GM06990 (cell line): Measurements from ENCODE around the gene MGMT.

ENCODE experiments used
- DNase-seq: peaks from one replicate; pipeline ENCODE4 v3.0.0-alpha.2; 2011; ENCODE audit not compliant: insufficient read length; ENCODE audit errors: extremely low read depth
- H3K27me3 ChIP-seq: replicated peaks from 2 replicates; pipeline ENCODE4 v1.6.0; 2011; ENCODE audit warnings: low read length; ENCODE audit not compliant: control insufficient read depth, insufficient read depth
- H3K36me3 ChIP-seq: 2 replicates; pipeline ENCODE4 v1.5.1; 2011; ENCODE audit warnings: low read length; ENCODE audit not compliant: control insufficient read depth, insufficient read depth
- H3K4me3 ChIP-seq: replicated peaks from 2 replicates; pipeline ENCODE4 v1.5.1; 2011; ENCODE audit warnings: low read depth, mild to moderate bottlenecking, control low read depth, low read length
- TF ChIP-seq, protein P1 (sequence below): IDR thresholded peaks from 2 replicates; pipeline ENCODE4 v1.5.1; 2011; ENCODE audit warnings: low read length, control low read depth, mild to moderate bottlenecking, inconsistent platforms; ENCODE audit not compliant: insufficient read depth, poor library complexity, severe bottlenecking

Gene MGMT

DNA sequence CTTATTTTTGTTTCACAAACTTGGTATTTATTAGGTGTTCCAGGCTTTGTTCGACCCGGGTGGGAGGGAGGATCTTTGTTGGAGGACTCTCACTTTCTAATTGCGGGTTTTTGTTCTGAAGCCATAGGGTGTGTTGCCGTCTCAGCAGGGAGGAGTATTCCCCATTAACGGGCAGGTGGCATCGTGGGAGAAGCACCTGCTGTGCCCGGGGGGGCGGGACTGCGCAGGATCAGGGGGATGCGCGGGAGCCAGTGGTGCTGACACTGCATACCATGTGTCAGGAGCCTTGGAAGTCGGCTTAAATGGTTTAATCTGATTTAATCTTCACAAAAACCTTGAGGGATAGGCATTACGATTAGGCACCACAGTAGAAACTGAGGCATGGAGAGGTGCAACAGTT is 113.0 kb downstream of the MGMT start:
- DNase-seq: no peak
- TF ChIP-seq, protein P1, sequence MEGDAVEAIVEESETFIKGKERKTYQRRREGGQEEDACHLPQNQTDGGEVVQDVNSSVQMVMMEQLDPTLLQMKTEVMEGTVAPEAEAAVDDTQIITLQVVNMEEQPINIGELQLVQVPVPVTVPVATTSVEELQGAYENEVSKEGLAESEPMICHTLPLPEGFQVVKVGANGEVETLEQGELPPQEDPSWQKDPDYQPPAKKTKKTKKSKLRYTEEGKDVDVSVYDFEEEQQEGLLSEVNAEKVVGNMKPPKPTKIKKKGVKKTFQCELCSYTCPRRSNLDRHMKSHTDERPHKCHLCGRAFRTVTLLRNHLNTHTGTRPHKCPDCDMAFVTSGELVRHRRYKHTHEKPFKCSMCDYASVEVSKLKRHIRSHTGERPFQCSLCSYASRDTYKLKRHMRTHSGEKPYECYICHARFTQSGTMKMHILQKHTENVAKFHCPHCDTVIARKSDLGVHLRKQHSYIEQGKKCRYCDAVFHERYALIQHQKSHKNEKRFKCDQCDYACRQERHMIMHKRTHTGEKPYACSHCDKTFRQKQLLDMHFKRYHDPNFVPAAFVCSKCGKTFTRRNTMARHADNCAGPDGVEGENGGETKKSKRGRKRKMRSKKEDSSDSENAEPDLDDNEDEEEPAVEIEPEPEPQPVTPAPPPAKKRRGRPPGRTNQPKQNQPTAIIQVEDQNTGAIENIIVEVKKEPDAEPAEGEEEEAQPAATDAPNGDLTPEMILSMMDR: no peak
- Histone ChIP-seq H3K36me3 (no peaks in the 10 kb centered on the region), H3K27me3 (no peaks in the 10 kb centered on the region), H3K4me3 (no peak overlapping the region)

DNA sequence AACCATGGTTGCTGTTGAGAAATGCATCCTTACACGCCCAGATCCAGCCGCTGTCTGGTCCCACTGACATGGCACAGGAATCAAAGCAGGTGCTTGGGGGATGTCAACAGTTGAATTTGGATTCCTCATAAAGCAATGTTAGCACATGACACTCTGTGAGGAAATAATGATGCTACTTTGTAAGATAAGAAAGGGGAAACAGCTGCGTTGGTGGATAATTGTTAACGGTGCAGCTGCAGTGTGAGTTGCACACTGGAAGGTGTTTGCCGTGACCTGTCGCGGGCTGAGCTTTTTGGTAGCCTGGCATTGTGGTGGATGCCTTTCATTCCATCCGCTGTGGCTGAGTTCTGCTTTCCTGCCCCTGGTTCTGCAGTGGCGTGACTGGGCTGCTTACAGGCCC is 113.9 kb downstream of the MGMT start:
- Histone ChIP-seq H3K36me3 (no peaks in the 10 kb centered on the region), H3K27me3 (no peaks in the 10 kb centered on the region), H3K4me3 (no peak overlapping the region)
- no peak for DNase-seq
- TF ChIP-seq, protein P1: no peak

DNA sequence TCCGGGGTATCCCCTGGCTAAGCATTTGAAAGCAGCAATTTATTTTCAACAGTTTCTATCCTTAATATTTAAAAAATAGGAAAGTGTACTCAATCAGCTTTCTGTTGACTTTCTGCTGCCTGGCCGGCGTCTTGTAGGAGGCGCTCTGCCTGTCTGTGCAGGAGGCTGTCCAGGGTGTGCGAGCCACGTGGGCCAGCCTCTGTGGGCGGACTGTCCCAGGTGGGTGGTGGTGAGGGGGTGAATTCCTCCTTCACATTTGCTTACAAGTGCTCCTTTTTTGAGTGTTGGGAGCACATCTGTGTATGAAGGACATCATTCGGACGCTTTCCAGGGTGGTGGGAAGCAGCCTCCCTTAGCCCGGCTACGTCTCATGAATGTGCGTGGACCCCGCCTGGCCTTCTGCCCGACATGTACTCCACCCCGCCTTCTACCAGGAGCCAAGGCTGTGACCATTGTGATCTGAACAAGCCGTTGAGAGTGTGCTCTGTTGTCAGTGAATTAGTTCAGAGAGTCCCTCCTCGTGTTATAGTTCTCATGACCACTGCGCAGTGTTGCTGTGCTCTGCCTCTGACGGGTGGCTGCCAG is 114.9 kb downstream of the MGMT start:
- H3K27me3 ChIP-seq: no peaks in the 10 kb centered on the region
- no peak overlapping the region for H3K4me3 ChIP-seq
- DNase-seq: no peak
- no peaks in the 10 kb centered on the region for H3K36me3 ChIP-seq
- TF ChIP-seq, protein P1: no peak

DNA sequence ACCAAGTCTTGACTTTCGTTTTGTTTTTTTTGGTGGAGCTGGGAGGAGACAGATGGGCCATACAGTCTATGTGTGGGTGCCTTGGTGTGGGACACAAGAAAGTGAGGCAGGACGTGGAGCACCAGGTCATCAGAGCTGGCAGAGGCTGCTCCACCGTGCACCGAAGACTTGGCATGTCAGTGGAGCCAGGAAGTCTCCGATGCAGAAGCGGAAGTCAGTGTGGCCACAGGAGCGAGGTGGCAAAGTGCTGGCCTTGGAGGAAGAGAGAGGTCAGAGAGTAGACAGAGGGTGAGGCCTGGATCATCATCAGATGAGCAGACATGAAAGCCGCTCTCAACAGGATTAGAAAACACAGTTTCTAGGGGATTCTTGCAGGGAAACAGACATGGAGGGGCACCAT is 116.8 kb downstream of the MGMT start:
- TF ChIP-seq, protein P1: no peak
- H3K27me3 ChIP-seq: no peaks in the 10 kb centered on the region
- H3K4me3 ChIP-seq: no peak overlapping the region
- H3K36me3 ChIP-seq: no peaks in the 10 kb centered on the region
- no peak for DNase-seq

DNA sequence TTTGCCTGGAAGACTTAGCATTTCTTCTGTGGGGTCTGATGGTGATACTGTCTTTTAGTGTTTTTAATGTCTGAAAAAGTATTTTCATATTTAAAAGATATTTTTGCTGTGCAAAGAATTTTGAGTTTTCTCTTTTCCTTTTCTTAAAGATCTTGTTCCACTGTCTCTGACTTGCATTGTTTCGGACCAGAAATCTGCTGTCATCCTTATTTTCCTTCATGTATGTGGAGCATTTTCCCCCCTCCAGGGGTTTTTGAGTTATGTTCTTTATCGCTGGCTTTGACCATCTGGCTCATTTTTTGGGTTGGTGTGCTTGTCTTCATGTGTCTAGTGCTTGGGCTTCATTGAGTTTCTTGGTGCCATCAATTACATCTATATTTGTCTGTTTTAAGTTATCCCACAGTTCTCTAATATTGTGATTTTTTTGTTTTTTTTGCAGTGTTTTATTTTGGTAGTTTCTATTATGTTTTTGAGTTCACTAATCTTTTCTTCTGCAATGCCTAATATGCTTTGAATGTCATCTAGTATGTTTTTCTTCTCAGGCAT is 119.9 kb downstream of the MGMT start:
- Histone ChIP-seq H3K36me3 (no peaks in the 10 kb centered on the region), H3K4me3 (no peak overlapping the region), H3K27me3 (no peaks in the 10 kb centered on the region)
- DNase-seq: no peak
- TF ChIP-seq, protein P1: no peak

DNA sequence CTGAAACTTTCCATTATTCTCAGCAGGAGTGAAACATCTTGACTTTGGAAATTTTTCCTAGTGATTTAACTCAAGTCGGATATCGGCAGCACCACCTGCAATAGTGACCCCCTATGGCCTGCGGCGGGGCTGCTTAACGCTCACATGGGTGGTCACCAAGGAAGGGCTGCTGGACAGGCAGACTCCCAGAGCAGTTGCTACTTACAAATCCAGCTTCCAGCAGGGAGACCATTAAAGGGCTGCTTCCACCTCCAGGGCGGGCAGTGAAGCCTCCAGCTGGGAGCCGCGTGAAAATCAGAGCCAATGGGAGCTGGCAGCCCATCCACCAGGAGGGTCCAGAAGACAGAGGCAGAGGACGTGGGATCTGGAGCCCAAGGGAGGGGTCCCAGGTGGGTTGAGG is 122.5 kb downstream of the MGMT start:
- TF ChIP-seq, protein P1: no peak
- no peaks in the 10 kb centered on the region for H3K27me3 ChIP-seq
- H3K36me3 ChIP-seq: no peaks in the 10 kb centered on the region
- no peak overlapping the region for H3K4me3 ChIP-seq
- DNase-seq: no peak
